C4-2B (cell line): ENCODE results near the gene WNT2.

Experiments used
- H3K27ac ChIP-seq: fragments of 450-650 bp; 2 replicates; pipeline ENCODE4 v1.5.1; 2017
- CTCF ChIP-seq: fragments of 450-650 bp; conservative IDR thresholded peaks from 2 replicates; pipeline ENCODE4 v1.5.1; 2017; ENCODE audit warnings: mild to moderate bottlenecking
- ZFX ChIP-seq: fragments of 450-650 bp; IDR thresholded peaks from 2 replicates; pipeline ENCODE4 v1.6.1; 2017

WNT2 gene

GRCh38 chr7:117269417-117269816 lies 53.4 kb downstream of the WNT2 start:
- no peak overlapping the region for H3K27ac ChIP-seq
- TF ChIP-seq ZFX (no peak), CTCF (no peak)

- H3K27ac ChIP-seq = no peak overlapping the region
- TF ChIP-seq CTCF (no peak), ZFX (no peak)
Observed at GRCh38 chr7:117264716-117265115, 58.1 kb downstream of the WNT2 start.

- H3K27ac ChIP-seq = no peak overlapping the region
- TF ChIP-seq CTCF (no peak), ZFX (no peak)
Observed at GRCh38 chr7:117262546-117262945, 60.3 kb downstream of the WNT2 start.

DNA sequence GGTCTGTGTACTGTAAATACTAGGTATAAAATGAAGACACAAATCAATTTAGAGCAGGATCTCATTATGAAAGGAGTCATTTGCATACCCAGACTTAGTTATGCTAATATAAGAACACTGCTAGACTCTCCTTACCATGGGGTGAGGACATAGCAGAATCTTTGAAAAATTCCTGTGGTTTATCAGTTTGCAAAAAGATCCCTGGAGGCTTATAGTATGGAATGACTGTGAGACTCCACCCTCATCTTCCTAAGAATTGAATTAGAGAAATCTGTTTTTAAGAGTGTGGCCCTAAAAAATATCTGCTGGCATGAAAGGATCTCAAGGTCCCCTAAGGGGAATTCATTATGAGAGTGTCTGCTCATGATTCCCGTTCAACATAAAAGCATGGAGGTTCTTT lies 63.2 kb downstream of the WNT2 start:
- TF ChIP-seq ZFX (no peak), CTCF (no peak)
- no peak overlapping the region for H3K27ac ChIP-seq

DNA sequence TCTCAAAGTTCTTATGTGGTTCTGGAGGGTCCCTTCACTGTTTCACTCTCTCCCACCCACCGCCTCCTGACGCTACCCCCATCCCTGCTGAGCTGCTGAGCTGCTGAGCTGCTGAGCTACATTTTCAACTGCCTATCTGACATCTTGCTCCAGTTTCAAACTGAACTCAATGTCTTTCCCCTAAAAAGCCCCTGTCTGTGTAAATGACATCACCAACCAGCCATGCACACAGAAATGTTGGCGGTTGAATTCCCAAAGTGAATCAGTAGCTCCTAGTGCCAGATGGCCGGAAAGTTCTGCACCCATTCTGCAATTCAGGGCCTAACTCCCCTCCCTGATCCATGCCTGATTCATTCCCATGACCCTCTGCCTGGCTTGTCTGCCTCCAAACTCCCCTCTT lies 71.2 kb downstream of the WNT2 start:
- no peak overlapping the region for H3K27ac ChIP-seq
- TF ChIP-seq ZFX = no peak
- no peak for TF ChIP-seq CTCF

- H3K27ac ChIP-seq = no peak overlapping the region
- TF ChIP-seq CTCF = no peak
- TF ChIP-seq ZFX = no peak
Observed at GRCh38 chr7:117250801-117251200, 72.1 kb downstream of the WNT2 start.

GRCh38 chr7:117250245-117250644 lies 72.6 kb downstream of the WNT2 start:
- H3K27ac ChIP-seq = no peak overlapping the region
- TF ChIP-seq CTCF (no peak), ZFX (no peak)

- no peak for TF ChIP-seq ZFX
- TF ChIP-seq CTCF = no peak
- H3K27ac ChIP-seq = no peak overlapping the region
Observed at GRCh38 chr7:117249696-117250095, 73.2 kb downstream of the WNT2 start.
